Measurements from ENCODE around the gene RFFL. TPM values are rescaled to one million over a fixed set of nuclear protein-coding genes. Genes with fewer than 3 reads are reported as not detected.
"Not testable (repeated sequence)": the region's sequence is repeated elsewhere in the genome, so short reads cannot be mapped to it uniquely, and the experiment has no call there.

The RFFL gene
- total RNA-seq, 1 experiment from 2014 or later = 14.6 TPM

DNA sequence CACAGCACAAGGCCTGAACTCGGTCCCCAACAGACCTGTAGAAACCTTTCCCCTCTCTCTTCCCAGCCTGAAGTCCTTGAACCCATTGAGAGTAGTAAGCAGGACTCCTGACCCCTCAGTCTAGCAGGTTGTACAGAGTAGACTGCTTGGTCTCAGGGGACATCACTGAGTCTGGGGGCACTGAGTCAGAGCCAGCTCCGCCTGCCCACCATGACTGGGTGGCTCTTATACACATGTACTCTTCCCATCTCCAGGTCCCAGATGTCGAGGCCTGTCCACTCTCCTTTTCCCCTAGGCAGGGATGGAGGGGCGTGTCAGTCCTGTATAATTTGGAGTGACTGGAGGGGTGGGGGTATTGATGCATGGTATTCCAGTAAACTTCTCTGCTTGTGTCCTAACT lies 59.7 kb downstream of the RFFL start:
- Histone ChIP-seq H3K9me3 (ENCODE audit: low read length) (no peaks in the 10 kb centered on the region), H3K4me1 (ENCODE audit: low read length) (no peaks in the 10 kb centered on the region), H3K4me2 (ENCODE audit: low read depth, low read length, poor library complexity, severe bottlenecking) (no peak overlapping the region), H3K27me3 (ENCODE audit: low read length) (no peaks in the 10 kb centered on the region), H3K4me3 (ENCODE audit: low read length) (no peak overlapping the region), H3K9ac (ENCODE audit: low read length) (no peak overlapping the region), H4K20me1 (ENCODE audit: insufficient read depth, low read depth, low read length) (no peaks in the 10 kb centered on the region), H2AFZ (ENCODE audit: low read length) (no peak overlapping the region), H3K9me2 (replicated peaks; ENCODE audit: insufficient read depth, low read length) (no peaks in the 10 kb centered on the region), H3K79me2 (ENCODE audit: low read length) (no peaks in the 10 kb centered on the region), H3K36me3 (ENCODE audit: insufficient read depth, low read length) (0 out of 2 replicates have a peak, but pooled peaks cover 2% of the 10 kb centered on the region), H3K27ac (ENCODE audit: low read length) (no peak overlapping the region)
- DNase-seq = no peak

DNA sequence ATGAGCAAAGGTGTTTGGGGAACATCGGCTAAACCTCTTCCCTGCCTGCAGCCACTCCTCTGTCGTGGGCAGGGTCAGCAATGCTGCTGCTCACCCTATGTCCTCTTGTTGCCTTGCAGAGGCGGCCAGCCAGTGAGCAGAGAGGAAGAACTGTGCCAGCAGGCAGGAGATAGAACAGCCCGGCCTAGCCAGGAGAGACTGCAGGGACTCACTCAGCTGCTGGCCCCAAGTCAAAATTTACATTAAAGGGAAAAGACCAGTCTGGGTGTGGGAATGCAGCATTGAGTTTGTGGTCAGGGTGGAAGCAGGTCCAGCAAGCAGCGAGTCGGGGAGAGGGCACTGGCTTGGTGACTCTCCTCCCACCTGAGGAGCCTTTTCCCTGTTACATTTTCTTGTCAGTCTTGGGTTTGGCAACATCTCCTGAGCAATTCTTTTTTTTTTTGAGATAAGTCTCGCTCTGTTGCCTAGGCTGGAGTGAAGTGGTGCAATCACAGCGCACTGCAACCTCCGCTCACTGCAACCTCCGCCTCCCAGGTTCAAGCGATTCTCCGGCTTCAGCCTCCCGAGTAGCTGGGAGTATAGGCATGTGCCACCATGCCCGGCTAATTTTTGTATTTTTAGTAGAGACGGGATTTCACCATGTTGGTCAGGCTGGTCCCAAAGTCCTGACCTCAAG lies 60.5 kb downstream of the RFFL start:
- Histone ChIP-seq H3K9me2 (replicated peaks; ENCODE audit: insufficient read depth, low read length) (no peaks in the 10 kb centered on the region), H3K9ac (ENCODE audit: low read length) (no peak overlapping the region), H4K20me1 (ENCODE audit: insufficient read depth, low read depth, low read length) (no peaks in the 10 kb centered on the region), H3K4me2 (ENCODE audit: low read depth, low read length, poor library complexity, severe bottlenecking) (no peak overlapping the region), H3K27me3 (ENCODE audit: low read length) (no peaks in the 10 kb centered on the region), H3K4me3 (ENCODE audit: low read length) (no peak overlapping the region), H3K9me3 (ENCODE audit: low read length) (no peaks in the 10 kb centered on the region), H3K79me2 (ENCODE audit: low read length) (no peaks in the 10 kb centered on the region), H3K36me3 (ENCODE audit: insufficient read depth, low read length) (0 out of 2 replicates have a peak, but pooled peaks cover 3% of the 10 kb centered on the region), H3K4me1 (ENCODE audit: low read length) (no peaks in the 10 kb centered on the region), H3K27ac (ENCODE audit: low read length) (no peak overlapping the region), H2AFZ (ENCODE audit: low read length) (no peak overlapping the region)
- DNase-seq = no peak

DNA sequence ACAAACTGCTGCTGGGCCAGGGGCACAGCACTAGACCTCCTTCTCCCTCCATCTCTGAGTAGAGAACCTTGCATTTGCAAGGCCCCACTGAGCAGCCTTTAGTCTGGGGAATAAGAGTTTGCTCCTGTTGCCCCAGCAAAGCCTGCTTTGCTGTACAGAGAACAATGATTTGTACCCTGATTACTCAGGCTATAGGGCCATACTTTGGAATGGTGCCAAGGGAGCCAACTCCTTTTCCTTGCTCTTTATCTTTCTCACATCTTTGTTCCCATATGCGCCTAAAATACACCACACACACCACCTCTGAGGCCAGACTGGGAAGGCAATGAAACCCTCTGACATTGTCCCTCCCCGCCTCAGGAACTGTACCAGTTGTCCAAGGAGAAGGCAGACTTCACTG lies 62.0 kb downstream of the RFFL start:
- DNase-seq = no peak
- Histone ChIP-seq H3K36me3 (ENCODE audit: insufficient read depth, low read length) (0 out of 2 replicates have a peak, but pooled peaks cover 3% of the 10 kb centered on the region), H3K27ac (ENCODE audit: low read length) (no peak overlapping the region), H3K4me1 (ENCODE audit: low read length) (no peaks in the 10 kb centered on the region), H4K20me1 (ENCODE audit: insufficient read depth, low read depth, low read length) (no peaks in the 10 kb centered on the region), H2AFZ (ENCODE audit: low read length) (no peak overlapping the region), H3K9me2 (replicated peaks; ENCODE audit: insufficient read depth, low read length) (no peaks in the 10 kb centered on the region), H3K9me3 (ENCODE audit: low read length) (no peaks in the 10 kb centered on the region), H3K9ac (ENCODE audit: low read length) (no peak overlapping the region), H3K4me3 (ENCODE audit: low read length) (no peak overlapping the region), H3K4me2 (ENCODE audit: low read depth, low read length, poor library complexity, severe bottlenecking) (no peak overlapping the region), H3K79me2 (ENCODE audit: low read length) (no peaks in the 10 kb centered on the region), H3K27me3 (ENCODE audit: low read length) (no peaks in the 10 kb centered on the region)

DNA sequence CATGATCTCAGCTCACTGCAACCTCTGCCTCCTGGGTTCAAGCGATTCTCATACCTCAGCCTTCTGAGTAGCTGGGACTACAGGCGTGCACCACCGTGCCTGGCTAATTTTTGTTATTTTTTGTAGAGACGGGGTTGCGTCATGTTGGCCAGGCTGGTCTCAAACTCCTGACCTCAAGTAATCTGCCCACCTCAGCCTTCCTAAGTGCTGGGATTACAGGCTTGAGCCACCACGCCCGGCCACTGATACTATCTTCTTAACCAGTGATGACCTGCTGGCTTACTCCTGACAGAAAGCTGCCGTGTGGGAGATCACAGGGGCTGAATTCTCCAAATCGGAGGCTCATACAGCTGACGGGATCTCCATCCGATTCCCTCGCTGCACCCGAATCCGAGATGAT lies 62.5 kb downstream of the RFFL start:
- not testable (repeated sequence) for H3K4me2 ChIP-seq (ENCODE audit: low read depth, low read length, poor library complexity, severe bottlenecking); H3K9me3 ChIP-seq (ENCODE audit: low read length); H3K9me2 ChIP-seq (replicated peaks; ENCODE audit: insufficient read depth, low read length); H3K4me1 ChIP-seq (ENCODE audit: low read length); H2AFZ ChIP-seq (ENCODE audit: low read length); DNase-seq; H3K9ac ChIP-seq (ENCODE audit: low read length); H3K36me3 ChIP-seq (ENCODE audit: insufficient read depth, low read length); H3K79me2 ChIP-seq (ENCODE audit: low read length); H4K20me1 ChIP-seq (ENCODE audit: insufficient read depth, low read depth, low read length); H3K27me3 ChIP-seq (ENCODE audit: low read length); H3K27ac ChIP-seq (ENCODE audit: low read length); H3K4me3 ChIP-seq (ENCODE audit: low read length)

DNA sequence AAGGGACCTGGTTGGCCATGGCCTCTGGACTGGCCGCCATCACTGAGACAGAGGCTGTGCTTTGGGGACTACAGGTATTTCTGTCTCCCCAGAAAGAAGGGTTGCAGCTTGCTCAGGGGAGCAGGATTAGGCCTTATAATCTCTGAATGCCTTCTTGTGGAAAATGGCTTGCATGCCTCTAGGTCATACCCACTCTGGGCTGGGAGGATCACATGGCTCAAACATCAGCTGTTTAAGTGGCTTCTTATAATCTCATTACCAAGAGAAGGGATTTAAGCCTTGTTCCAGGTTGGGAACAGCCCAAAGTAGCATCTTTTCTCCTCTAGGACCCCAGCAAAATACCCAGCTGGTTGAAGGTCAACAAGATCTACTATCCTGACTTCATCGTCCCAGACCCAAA lies 64.1 kb downstream of the RFFL start:
- Histone ChIP-seq H3K4me2 (ENCODE audit: low read depth, low read length, poor library complexity, severe bottlenecking) (no peak overlapping the region), H4K20me1 (ENCODE audit: insufficient read depth, low read depth, low read length) (no peaks in the 10 kb centered on the region), H2AFZ (ENCODE audit: low read length) (no peak overlapping the region), H3K9me2 (replicated peaks; ENCODE audit: insufficient read depth, low read length) (no peaks in the 10 kb centered on the region), H3K9ac (ENCODE audit: low read length) (no peak overlapping the region), H3K4me1 (ENCODE audit: low read length) (no peaks in the 10 kb centered on the region), H3K79me2 (ENCODE audit: low read length) (no peaks in the 10 kb centered on the region), H3K9me3 (ENCODE audit: low read length) (no peaks in the 10 kb centered on the region), H3K4me3 (ENCODE audit: low read length) (no peak overlapping the region), H3K27ac (ENCODE audit: low read length) (no peak overlapping the region), H3K27me3 (ENCODE audit: low read length) (no peaks in the 10 kb centered on the region), H3K36me3 (ENCODE audit: insufficient read depth, low read length) (peaks cover 7% of the 10 kb centered on the region; the same call in 1 of the 2 replicates)
- DNase-seq = no peak

DNA sequence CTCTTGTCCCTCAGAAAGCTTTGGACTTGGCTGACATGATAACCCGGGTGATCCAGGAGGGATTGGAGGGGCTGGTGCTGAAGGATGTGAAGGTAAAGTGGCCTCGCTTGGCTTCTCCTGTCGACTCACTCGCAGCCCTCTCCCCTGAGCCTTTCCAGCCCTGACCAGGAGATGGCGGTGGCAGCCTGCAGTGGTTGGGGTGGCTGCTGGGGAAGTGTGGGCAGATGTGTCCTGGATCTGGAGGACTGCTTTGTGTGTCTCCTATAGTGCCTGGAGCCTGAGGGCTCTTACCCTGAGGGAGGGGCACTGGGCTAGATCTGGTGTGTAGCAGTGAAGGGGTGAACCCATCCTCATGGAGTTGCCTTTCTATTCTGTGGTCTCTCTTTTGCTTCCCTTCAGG lies 65.3 kb downstream of the RFFL start:
- no peaks in the 10 kb centered on the region for H3K79me2 ChIP-seq (ENCODE audit: low read length)
- peaks cover 9% of the 10 kb centered on the region; the same call in 1 of the 2 replicates for H3K36me3 ChIP-seq (ENCODE audit: insufficient read depth, low read length)
- no peak overlapping the region for H3K27ac ChIP-seq (ENCODE audit: low read length)
- no peaks in the 10 kb centered on the region for H3K4me1 ChIP-seq (ENCODE audit: low read length)
- H3K4me3 ChIP-seq (ENCODE audit: low read length) = no peak overlapping the region
- H3K4me2 ChIP-seq (ENCODE audit: low read depth, low read length, poor library complexity, severe bottlenecking) = no peak overlapping the region
- peak; percentile 86 for DNase-seq
- H3K9me2 ChIP-seq (replicated peaks; ENCODE audit: insufficient read depth, low read length) = no peaks in the 10 kb centered on the region
- no peak overlapping the region for H3K9ac ChIP-seq (ENCODE audit: low read length)
- no peaks in the 10 kb centered on the region for H4K20me1 ChIP-seq (ENCODE audit: insufficient read depth, low read depth, low read length)
- no peak overlapping the region for H2AFZ ChIP-seq (ENCODE audit: low read length)
- H3K27me3 ChIP-seq (ENCODE audit: low read length) = no peaks in the 10 kb centered on the region
- H3K9me3 ChIP-seq (ENCODE audit: low read length) = no peaks in the 10 kb centered on the region

DNA sequence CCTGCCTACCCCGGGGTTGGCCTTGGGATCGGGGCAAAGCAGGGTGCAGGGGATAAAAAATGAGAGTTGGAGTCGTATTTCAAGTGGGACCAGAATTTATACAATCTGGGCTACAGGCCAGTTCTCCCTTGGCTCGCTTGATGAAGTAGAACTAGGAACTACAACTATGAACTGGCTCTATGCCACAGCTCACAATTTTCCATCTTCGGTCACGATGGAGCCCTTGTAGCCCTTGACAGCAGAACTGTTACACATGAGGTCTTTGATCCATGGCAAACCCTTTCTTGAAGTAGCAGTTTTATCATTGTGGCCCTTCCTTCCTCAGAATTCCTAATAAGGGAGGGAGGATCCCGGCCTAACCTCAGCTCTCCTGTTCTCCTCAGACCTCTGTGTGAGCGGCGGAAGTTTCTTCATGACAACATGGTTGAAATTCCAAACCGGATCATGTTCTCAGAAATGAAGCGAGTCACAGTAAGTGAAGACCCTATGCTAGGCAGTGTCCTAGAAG lies 66.1 kb downstream of the RFFL start:
- H3K4me3 ChIP-seq (ENCODE audit: low read length) = no peak overlapping the region
- no peaks in the 10 kb centered on the region for H3K9me3 ChIP-seq (ENCODE audit: low read length)
- no peak overlapping the region for H3K9ac ChIP-seq (ENCODE audit: low read length)
- H3K27me3 ChIP-seq (ENCODE audit: low read length) = no peaks in the 10 kb centered on the region
- no peak for DNase-seq
- H2AFZ ChIP-seq (ENCODE audit: low read length) = no peak overlapping the region
- H3K9me2 ChIP-seq (replicated peaks; ENCODE audit: insufficient read depth, low read length) = no peaks in the 10 kb centered on the region
- H3K79me2 ChIP-seq (ENCODE audit: low read length) = no peaks in the 10 kb centered on the region
- H3K27ac ChIP-seq (ENCODE audit: low read length) = no peak overlapping the region
- no peaks in the 10 kb centered on the region for H4K20me1 ChIP-seq (ENCODE audit: insufficient read depth, low read depth, low read length)
- H3K4me1 ChIP-seq (ENCODE audit: low read length) = no peaks in the 10 kb centered on the region
- H3K4me2 ChIP-seq (ENCODE audit: low read depth, low read length, poor library complexity, severe bottlenecking) = no peak overlapping the region
- H3K36me3 ChIP-seq (ENCODE audit: insufficient read depth, low read length) = peaks cover 9% of the 10 kb centered on the region; the same call in 1 of the 2 replicates

DNA sequence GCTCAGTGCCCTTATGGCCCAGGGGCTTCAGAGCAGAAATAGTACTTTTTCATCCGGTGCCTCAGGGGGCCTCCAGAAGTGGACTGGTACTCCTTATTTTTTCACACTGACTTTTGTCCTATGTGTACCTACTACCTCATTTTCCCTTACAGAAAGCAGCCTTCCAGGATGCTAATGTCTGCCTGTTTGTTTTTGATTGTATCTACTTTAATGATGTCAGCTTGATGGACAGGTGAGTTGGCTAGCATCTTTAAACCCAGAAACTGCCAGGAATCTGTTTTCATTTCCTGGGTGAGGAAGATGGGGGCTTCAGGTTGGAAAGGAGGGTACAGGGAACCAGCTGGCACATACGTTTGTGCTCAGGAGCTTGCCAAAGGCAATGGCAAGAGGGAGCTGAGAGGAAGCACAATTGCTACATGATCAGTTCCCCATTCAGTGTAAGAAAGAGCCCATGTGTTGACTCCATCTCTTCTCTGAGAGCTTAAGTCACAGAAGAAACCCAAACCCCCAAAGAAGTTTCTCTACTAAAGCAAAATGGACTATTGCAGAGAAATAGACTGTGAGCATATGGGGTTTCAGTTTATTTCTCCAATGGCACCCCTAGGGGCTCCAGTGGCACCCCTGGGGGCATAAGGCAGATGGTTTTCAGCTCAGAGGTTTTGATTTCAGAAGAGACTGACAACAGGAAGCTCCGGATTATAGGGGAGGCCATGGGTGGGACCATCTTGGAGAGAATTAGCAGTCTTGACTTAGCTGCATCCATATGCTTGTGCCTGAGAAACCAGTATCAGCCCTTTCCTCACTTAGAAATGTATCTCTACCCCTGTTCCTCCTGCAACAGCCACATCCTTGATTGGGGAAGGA lies 66.9 kb downstream of the RFFL start:
- Histone ChIP-seq H4K20me1 (ENCODE audit: insufficient read depth, low read depth, low read length) (no peaks in the 10 kb centered on the region), H2AFZ (ENCODE audit: low read length) (no peak overlapping the region), H3K36me3 (ENCODE audit: insufficient read depth, low read length) (peaks cover 9% of the 10 kb centered on the region; the same call in 1 of the 2 replicates), H3K9me2 (replicated peaks; ENCODE audit: insufficient read depth, low read length) (no peaks in the 10 kb centered on the region), H3K9ac (ENCODE audit: low read length) (no peak overlapping the region), H3K4me3 (ENCODE audit: low read length) (no peak overlapping the region), H3K4me1 (ENCODE audit: low read length) (no peaks in the 10 kb centered on the region), H3K79me2 (ENCODE audit: low read length) (no peaks in the 10 kb centered on the region), H3K27ac (ENCODE audit: low read length) (no peak overlapping the region), H3K9me3 (ENCODE audit: low read length) (no peaks in the 10 kb centered on the region), H3K4me2 (ENCODE audit: low read depth, low read length, poor library complexity, severe bottlenecking) (no peak overlapping the region), H3K27me3 (ENCODE audit: low read length) (no peaks in the 10 kb centered on the region)
- DNase-seq = no peak

Data from Karpas-422 (cell line).